Stimulated activated CD8-positive, alpha-beta memory T cell treated with anti-CD3 and anti-CD28 coated beads, Interleukin-7, amount 100 ng/mL, for 48 hours (primary cell): ENCODE measurements around the gene LRRC34.

Experiments
- DNase-seq, 2 donors: peaks; one replicate each; pipeline ENCODE4 v3.0.0-alpha.2; 2020; ENCODE audit warnings: low read depth in 1 of 2; ENCODE audit errors: extremely low read depth in 1 of 2

The LRRC34 gene

GRCh38 chr3:169769287-169770181, 43.2 kb downstream of the LRRC34 start, which contains the start of gene ACTRT3:
TSS of gene ACTRT3 (minus strand) at chr3:169769561. CDS start at chr3:169769520, 41 bp downstream.
- peak; percentile 45 to 60 for DNase-seq

GRCh38 chr3:169764882-169765612, 47.7 kb downstream of the LRRC34 start, which contains the start of gene TERC:
TSS of gene TERC (minus strand) at chr3:169765060.
- DNase-seq = peak; percentile 84 to 89

GRCh38 chr3:169764312-169764881, 48.3 kb downstream of the LRRC34 start:
- DNase-seq = peak; percentile 40 to 48

- DNase-seq = no peak
Observed at GRCh38 chr3:169760479-169760878, 52.2 kb downstream of the LRRC34 start.

- DNase-seq = no peak
Observed at GRCh38 chr3:169759256-169759655, 53.4 kb downstream of the LRRC34 start.

- no peak for DNase-seq
Observed at GRCh38 chr3:169758359-169758994, 54.2 kb downstream of the LRRC34 start.

GRCh38 chr3:169755488-169755887, 57.2 kb downstream of the LRRC34 start:
- DNase-seq = no peak

- no peak for DNase-seq
Observed at GRCh38 chr3:169754711-169755110, 58.0 kb downstream of the LRRC34 start.

GRCh38 chr3:169751875-169752274, 60.8 kb downstream of the LRRC34 start:
- DNase-seq = no peak

- DNase-seq = no peak
Observed at GRCh38 chr3:169750665-169751064, 62.0 kb downstream of the LRRC34 start.

- no peak for DNase-seq
Observed at GRCh38 chr3:169748670-169749069, 64.0 kb downstream of the LRRC34 start.

GRCh38 chr3:169746924-169747323, 65.8 kb downstream of the LRRC34 start:
- DNase-seq = no peak

GRCh38 chr3:169744366-169745054, 68.2 kb downstream of the LRRC34 start:
- DNase-seq = no peak
